ENCODE data around the gene NR2F1. TPM values are rescaled to one million over a fixed set of nuclear protein-coding genes. Genes with fewer than 3 reads are reported as not detected.
A peak's percentile ranks its signal among the peaks of the same experiment; 100 is the strongest.

The NR2F1 gene
- total and polyA plus RNA-seq, 2 donors (not counting 1 experiment from before 2014, with no cell fraction given) = not detected

GRCh38 chr5:93580063-93580926 lies 2.7 kb upstream of the NR2F1 start:
- no peak for ATAC-seq (ENCODE audit: low read depth)
- Histone ChIP-seq H3K4me2 (replicated peaks; ENCODE audit: low read depth, low read length, poor library complexity, severe bottlenecking) (peak overlapping the region; percentile 87), H2AFZ (ENCODE audit: insufficient read depth, low read depth, low read length, poor library complexity, severe bottlenecking) (peak overlapping the region; percentile 72), H3K36me3 (replicated peaks in 1 of 2; ENCODE audit: control extremely low read depth in 1 of 2, control insufficient read depth in 1 of 2, extremely low read depth in 1 of 2, insufficient read depth in 2 of 2, low read length in 1 of 2) (no peaks in the 10 kb centered on the region), H3K9ac (ENCODE audit: low read length) (peak overlapping the region; percentile 65), H3K4me3 (ENCODE audit: control extremely low read depth in 1 of 5, extremely low read depth in 1 of 5, insufficient read depth in 1 of 5, low read depth in 2 of 5, low read length in 4 of 5) (peak overlapping the region in 4 of 5 experiments; percentile 21 to 61 (median 36)), H3K27me3 (replicated peaks in 1 of 4; ENCODE audit: control extremely low read depth in 1 of 4, control insufficient read depth in 3 of 4, insufficient read depth in 4 of 4, low read length in 3 of 4) (peaks cover 3 to 81% (median 68%) of the 10 kb centered on the region in 4 experiments), H3K27ac (ENCODE audit: low read length in 2 of 2) (no peak overlapping the region), H4K20me1 (ENCODE audit: control insufficient read depth, insufficient read depth, low read length, poor library complexity, severe bottlenecking) (no peaks in the 10 kb centered on the region), H3K9me3 (ENCODE audit: control extremely low read depth in 1 of 3, control insufficient read depth in 2 of 3, insufficient read depth in 1 of 3, low read length in 2 of 3) (peaks cover 0 to 43% (median 0%) of the 10 kb centered on the region in 3 donors), H3K4me1 (ENCODE audit: control insufficient read depth in 2 of 2, insufficient read depth in 2 of 2, low read length in 2 of 2) (peaks cover 45 to 60% of the 10 kb centered on the region in 2 donors), H3K79me2 (ENCODE audit: control insufficient read depth, insufficient read depth, low read length) (no peaks in the 10 kb centered on the region)
- DNase-seq = peak; percentile 58
- peaks cover 46% of the 10 kb centered on the region for H3K27me3 Mint-ChIP-seq
- TF ChIP-seq EZH2 (IDR thresholded peaks at IDR 0.05; ENCODE audit: borderline replicate concordance, insufficient read depth, low read depth, low read length, poor library complexity, severe bottlenecking) = peak; percentile 93
- no peak for TF ChIP-seq CTCF (IDR thresholded peaks at IDR 0.05)
- intact Hi-C loops (cut with micrococcal nuclease) = no loop called here
- ChIA-PET POLR2A (no interaction called here), CTCF (interaction anchor here (1.4 kb wide), 1 partner anchor 22 kb away, joined by 3 read pairs; no protein-coding TSS in a partner anchor)
- H3K27ac Mint-ChIP-seq = peak overlapping the region; percentile 3
- 6% methylated on average over 57 of the region's 73 CpGs for WGBS (ENCODE audit: insufficient coverage)
- peaks cover 21% of the 10 kb centered on the region for H3K4me1 Mint-ChIP-seq
- no peaks in the 10 kb centered on the region for H3K9me3 Mint-ChIP-seq (ENCODE audit: insufficient read depth)
- peak overlapping the region; percentile 77 for H3K4me3 Mint-ChIP-seq
